HL-60/S4 treated with phorbol 12-myristate 13-acetate at 8.2 ng/mL for 4 days and 3 days (cell line): ENCODE data around the gene AQP2.

ENCODE experiments used
- in situ Hi-C: fragments of 300-500 bp; cut with MboI; formaldehyde crosslinking; loops from 2 replicates; pipeline ENCODE4 v1.15.0; 2022; ENCODE audit warnings: low sequenced_read_pairs

Gene AQP2

GRCh38 chr12:49967042-49967776 is 16.7 kb downstream of the AQP2 start:
- in situ Hi-C loops, result loop anchor here (25.0 kb wide), 1 partner anchor 220 kb away; no protein-coding TSS in a partner anchor

- in situ Hi-C loops, result loop anchor here (25.0 kb wide), 1 partner anchor 219 kb away; no protein-coding TSS in a partner anchor
Observed at GRCh38 chr12:49967777-49968250, 17.3 kb downstream of the AQP2 start.

GRCh38 chr12:49968471-49968870 is 17.9 kb downstream of the AQP2 start:
- in situ Hi-C loops, result loop anchor here (25.0 kb wide), 1 partner anchor 219 kb away; no protein-coding TSS in a partner anchor

- in situ Hi-C loops, result loop anchor here (25.0 kb wide), 1 partner anchor 218 kb away; no protein-coding TSS in a partner anchor
Observed at GRCh38 chr12:49969027-49969426, 18.5 kb downstream of the AQP2 start.

- in situ Hi-C loops, result loop anchor here (10.0 to 25.0 kb wide), 2 partner anchors 85 to 217 kb away; partner anchors contain the start of gene ASIC1
Observed at GRCh38 chr12:49969651-49970429, 19.3 kb downstream of the AQP2 start.

- in situ Hi-C loops, result loop anchor here (10.0 to 25.0 kb wide), 2 partner anchors 84 to 217 kb away; partner anchors contain the start of gene ASIC1
Observed at GRCh38 chr12:49970658-49971057, 20.1 kb downstream of the AQP2 start.

- in situ Hi-C loops, result loop anchor here (10.0 to 25.0 kb wide), 2 partner anchors 84 to 216 kb away; partner anchors contain the start of gene ASIC1
Observed at GRCh38 chr12:49971141-49971540, 20.6 kb downstream of the AQP2 start.

GRCh38 chr12:49972129-49972528 is 21.6 kb downstream of the AQP2 start:
- in situ Hi-C loops, result loop anchor here (10.0 to 25.0 kb wide), 2 partner anchors 83 to 215 kb away; partner anchors contain the start of gene ASIC1

- in situ Hi-C loops, result loop anchor here (10.0 to 25.0 kb wide), 2 partner anchors 82 to 214 kb away; partner anchors contain the start of gene ASIC1
Observed at GRCh38 chr12:49972641-49973360, 22.3 kb downstream of the AQP2 start, which contains the start of gene AQP6. Gene AQP6 (plus strand): TSS chr12:49972947. CDS start chr12:49973174, 227 bp downstream.

GRCh38 chr12:49973361-49973830 is 22.9 kb downstream of the AQP2 start:
- in situ Hi-C loops, result loop anchor here (10.0 to 25.0 kb wide), 2 partner anchors 81 to 214 kb away; partner anchors contain the start of gene ASIC1

- in situ Hi-C loops, result loop anchor here (10.0 to 25.0 kb wide), 2 partner anchors 81 to 213 kb away; partner anchors contain the start of gene ASIC1
Observed at GRCh38 chr12:49974231-49974675, 23.7 kb downstream of the AQP2 start.

- in situ Hi-C loops, result loop anchor here (10.0 to 25.0 kb wide), 2 partner anchors 80 to 213 kb away; partner anchors contain the start of gene ASIC1
Observed at GRCh38 chr12:49974677-49975317, 24.3 kb downstream of the AQP2 start.

GRCh38 chr12:49975318-49975761 is 24.8 kb downstream of the AQP2 start:
- in situ Hi-C loops, result loop anchor here (10.0 kb wide), 1 partner anchor 79 kb away; the partner anchor contains the start of gene ASIC1

- in situ Hi-C loops, result loop anchor here (10.0 kb wide), 1 partner anchor 78 kb away; the partner anchor contains the start of gene ASIC1
Observed at GRCh38 chr12:49976557-49976956, 26.0 kb downstream of the AQP2 start.

GRCh38 chr12:49978125-49978524 is 27.6 kb downstream of the AQP2 start:
- in situ Hi-C loops, result loop anchor here (10.0 kb wide), 1 partner anchor 77 kb away; the partner anchor contains the start of gene ASIC1

- in situ Hi-C loops, result loop anchor here (10.0 kb wide), 1 partner anchor 76 kb away; the partner anchor contains the start of gene ASIC1
Observed at GRCh38 chr12:49979016-49979586, 28.6 kb downstream of the AQP2 start.

GRCh38 chr12:49979791-49980190 is 29.3 kb downstream of the AQP2 start:
- in situ Hi-C loops, result loop anchor here (10.0 kb wide), 1 partner anchor 75 kb away; the partner anchor contains the start of gene ASIC1
